H1 (cell line): ENCODE measurements around the gene BTBD9. TPM values are rescaled to one million over a fixed set of nuclear protein-coding genes. Genes with fewer than 3 reads are reported as not detected.

Experiments
- CEBPB ChIP-seq: IDR thresholded peaks from 2 replicates; pipeline ENCODE4 v1.6.1; 2012; ENCODE audit warnings: low read depth, low read length
- JUND ChIP-seq: IDR thresholded peaks from 2 replicates; pipeline ENCODE4 v1.6.1; 2011; ENCODE audit warnings: mild to moderate bottlenecking, improper control_type of control experiment, low read length
- KDM4A ChIP-seq: IDR thresholded peaks from one replicate; pipeline ENCODE4 v1.7.1; 2012; ENCODE audit warnings: low read depth, mild to moderate bottlenecking, moderate library complexity, low read length, inconsistent platforms; ENCODE audit not compliant: severe bottlenecking
- SP2 ChIP-seq: IDR thresholded peaks from 2 replicates; pipeline ENCODE4 v1.6.1; 2012; ENCODE audit warnings: mild to moderate bottlenecking, low read length, inconsistent platforms
- TEAD4 ChIP-seq: IDR thresholded peaks from 2 replicates; pipeline ENCODE4 v1.6.1; 2012; ENCODE audit warnings: low read depth, low read length, inconsistent platforms, mixed read lengths
- polyA plus RNA-seq, 7 experiments: library from polyadenylated mRNA; depleted of rRNA in 3 of 7; stranded (reverse) in 5 of 7; unstranded in 2 of 7; fragments of >200 nt in 5 of 7; fragments of 200-250 nt in 2 of 7; gene quantifications; 1 replicate in 5 of 7; 2 replicates in 1 of 7; 4 replicates in 1 of 7; pipeline versions ENCODE4 v1.2.1 to v1.2.3, GENCODE V29; 2011 to 2013; ENCODE audit warnings: missing spikeins in 2 of 7, mixed read lengths in 2 of 7
- total RNA-seq: library from RNA; stranded (reverse); fragmentation: NEBNext Ultra II Directional; extraction: Animal tissue kit (Norgen Biotek cat#: 25700); gene quantifications from 2 replicates; pipeline ENCODE4 v1.2.1, GENCODE V29; 2021

BTBD9 gene
- total and polyA plus RNA-seq, 2 of the 8 experiments (the other 6 are each of a cell fraction or from before 2014, with no cell fraction given), result 0.92 to 4.1 TPM

- TF ChIP-seq TEAD4, result no peak
- TF ChIP-seq CEBPB, result no peak
- TF ChIP-seq SP2, result no peak
- no peak for TF ChIP-seq KDM4A
- no peak for TF ChIP-seq JUND
- TF ChIP-seq, all 59 proteins: peak for 0
Observed at GRCh38 chr6:38236631-38237030, 403.1 kb downstream of the BTBD9 start (continued).
